Measurements from ENCODE around the gene STRIP1.
"Not testable (repeated sequence)": the region's sequence is repeated elsewhere in the genome, so short reads cannot be mapped to it uniquely, and the experiment has no call there.

Gene STRIP1

DNA sequence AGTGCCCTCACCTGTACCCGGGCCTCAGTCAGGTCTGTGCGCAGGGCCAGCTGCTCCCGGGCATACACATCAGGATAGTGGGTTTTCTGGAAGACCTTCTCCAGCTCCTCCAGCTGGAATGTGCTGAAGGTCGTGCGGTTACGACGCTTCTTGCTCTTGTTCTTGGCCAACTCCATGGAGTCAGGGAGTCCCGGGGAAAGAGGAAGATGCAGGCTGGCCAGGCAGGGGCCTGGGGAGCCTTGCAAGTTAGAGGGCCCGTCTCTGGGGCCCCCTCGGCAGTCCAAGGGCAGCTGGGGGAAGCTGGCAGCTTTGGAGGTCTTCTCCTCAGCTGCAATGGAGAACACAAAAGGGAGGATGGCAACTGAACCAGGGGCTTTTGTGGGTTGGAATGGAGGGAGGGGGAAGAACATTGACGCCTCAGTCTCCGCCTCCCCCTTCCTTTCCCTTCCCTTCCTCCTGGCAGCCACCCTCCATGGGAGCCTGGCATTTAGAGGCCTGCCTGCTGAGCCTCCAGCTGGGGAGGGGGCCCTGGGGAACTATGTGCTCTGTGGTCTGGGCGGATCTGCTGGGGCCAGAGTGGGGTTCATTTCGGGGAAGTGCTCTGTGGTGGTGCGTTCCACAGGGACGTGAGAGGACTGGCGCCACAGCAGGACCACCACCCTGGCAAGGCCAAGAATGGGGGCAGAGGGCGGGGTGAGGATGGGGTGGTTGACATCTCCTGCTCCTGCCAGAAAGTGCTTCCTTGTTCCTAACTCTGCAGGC, 30.3 kb downstream of the STRIP1 start:
- DNase-seq (ENCODE audit: insufficient read length) (no peak), FAIRE-seq (no peak)
- TF ChIP-seq TAF1 (IDR thresholded peaks at IDR 0.05; ENCODE audit: borderline replicate concordance, low read depth, low read length) (no peak), POLR2AphosphoS5 (IDR thresholded peaks at IDR 0.05; ENCODE audit: low read depth, low read length) (no peak), POLR2A (IDR thresholded peaks at IDR 0.05; ENCODE audit: low read depth, low read length) (no peak)

DNA sequence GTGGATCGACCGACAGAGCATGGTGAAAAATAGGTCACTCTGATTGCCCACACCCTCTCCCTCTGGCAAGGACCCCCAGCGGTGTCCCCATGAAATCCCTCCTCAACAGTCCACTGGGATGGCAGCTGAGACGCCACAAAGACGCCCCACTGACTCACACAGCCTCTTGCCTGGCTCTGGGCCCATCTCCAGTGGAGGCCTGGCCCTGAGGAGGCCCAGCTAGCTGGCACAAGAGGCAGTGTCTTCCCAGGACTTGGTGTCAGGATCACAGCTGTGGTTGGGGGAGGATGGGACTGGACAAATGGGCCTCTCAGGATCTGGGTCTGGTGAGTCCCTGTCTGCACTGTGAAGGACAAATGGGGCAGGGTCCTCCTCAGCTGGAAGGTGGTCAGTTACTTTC, 31.4 kb downstream of the STRIP1 start:
- DNase-seq (ENCODE audit: insufficient read length) (no peak), FAIRE-seq (no peak)
- TF ChIP-seq TAF1 (IDR thresholded peaks at IDR 0.05; ENCODE audit: borderline replicate concordance, low read depth, low read length) (no peak), POLR2A (IDR thresholded peaks at IDR 0.05; ENCODE audit: low read depth, low read length) (no peak), POLR2AphosphoS5 (IDR thresholded peaks at IDR 0.05; ENCODE audit: low read depth, low read length) (no peak)

DNA sequence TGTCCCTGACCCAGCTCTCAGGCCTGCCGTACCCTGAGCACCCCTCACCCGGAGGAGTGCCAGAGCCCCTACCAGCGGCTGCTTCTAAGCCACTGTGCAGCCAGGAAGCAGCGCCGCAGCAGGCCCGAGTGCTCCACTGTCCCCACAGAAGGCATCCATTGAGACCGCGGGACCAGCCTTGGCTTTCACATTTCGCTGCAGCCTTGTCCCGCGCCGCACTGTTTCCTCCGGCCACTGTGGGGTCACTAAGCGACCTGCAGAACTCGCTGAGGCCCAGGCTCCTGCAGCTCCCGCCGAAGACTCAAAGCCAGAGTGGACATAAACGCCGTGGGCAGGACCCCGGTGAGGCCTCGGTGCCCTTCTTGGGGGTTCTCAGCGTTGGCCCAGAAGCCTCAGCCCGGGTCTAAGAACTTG, 33.1 kb downstream of the STRIP1 start:
- no peak for TF ChIP-seq TAF1 (IDR thresholded peaks at IDR 0.05; ENCODE audit: borderline replicate concordance, low read depth, low read length)
- TF ChIP-seq POLR2AphosphoS5 (IDR thresholded peaks at IDR 0.05; ENCODE audit: low read depth, low read length), result no peak
- TF ChIP-seq POLR2A (IDR thresholded peaks at IDR 0.05; ENCODE audit: low read depth, low read length), result no peak
- no peak for FAIRE-seq
- DNase-seq (ENCODE audit: insufficient read length), result no peak

DNA sequence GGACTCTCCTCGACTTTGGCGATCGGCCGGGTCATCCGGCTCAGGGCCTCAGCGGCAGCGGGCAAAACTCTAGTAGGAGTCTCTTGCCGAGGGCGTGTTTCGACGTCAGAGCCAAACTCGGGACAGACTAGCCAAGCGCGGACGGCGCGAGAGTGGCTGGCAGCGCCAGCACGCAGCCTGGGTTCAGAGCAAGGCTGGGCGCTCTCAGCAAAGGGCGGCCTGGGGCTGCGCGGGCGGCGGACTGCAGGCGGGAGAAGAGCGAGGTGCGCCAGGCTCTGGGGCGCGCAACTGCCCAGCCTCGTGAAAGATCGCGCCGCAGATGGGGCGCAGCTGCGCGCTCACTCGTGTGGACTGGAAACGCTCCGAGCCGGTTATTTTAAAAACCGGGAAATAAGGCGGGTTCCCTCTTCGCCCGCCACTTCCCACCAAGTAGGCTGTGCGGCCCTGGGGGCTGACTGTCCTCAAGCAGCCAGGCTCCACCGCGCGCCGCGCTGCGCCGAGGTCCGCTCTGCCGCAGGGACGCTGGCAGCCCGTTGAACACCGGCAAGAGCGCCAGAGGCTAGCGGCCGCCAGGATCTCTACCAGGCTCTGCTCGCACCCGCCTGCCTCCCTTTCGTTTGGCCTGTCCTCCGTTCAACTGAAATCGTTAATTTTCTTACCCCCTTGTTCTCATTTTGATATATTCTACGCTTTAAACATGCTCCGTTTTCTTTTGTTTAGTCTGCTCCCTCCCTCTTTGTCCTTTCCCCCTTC, 33.6 kb downstream of the STRIP1 start:
- DNase-seq (ENCODE audit: insufficient read length), result no peak
- FAIRE-seq, result no peak

DNA sequence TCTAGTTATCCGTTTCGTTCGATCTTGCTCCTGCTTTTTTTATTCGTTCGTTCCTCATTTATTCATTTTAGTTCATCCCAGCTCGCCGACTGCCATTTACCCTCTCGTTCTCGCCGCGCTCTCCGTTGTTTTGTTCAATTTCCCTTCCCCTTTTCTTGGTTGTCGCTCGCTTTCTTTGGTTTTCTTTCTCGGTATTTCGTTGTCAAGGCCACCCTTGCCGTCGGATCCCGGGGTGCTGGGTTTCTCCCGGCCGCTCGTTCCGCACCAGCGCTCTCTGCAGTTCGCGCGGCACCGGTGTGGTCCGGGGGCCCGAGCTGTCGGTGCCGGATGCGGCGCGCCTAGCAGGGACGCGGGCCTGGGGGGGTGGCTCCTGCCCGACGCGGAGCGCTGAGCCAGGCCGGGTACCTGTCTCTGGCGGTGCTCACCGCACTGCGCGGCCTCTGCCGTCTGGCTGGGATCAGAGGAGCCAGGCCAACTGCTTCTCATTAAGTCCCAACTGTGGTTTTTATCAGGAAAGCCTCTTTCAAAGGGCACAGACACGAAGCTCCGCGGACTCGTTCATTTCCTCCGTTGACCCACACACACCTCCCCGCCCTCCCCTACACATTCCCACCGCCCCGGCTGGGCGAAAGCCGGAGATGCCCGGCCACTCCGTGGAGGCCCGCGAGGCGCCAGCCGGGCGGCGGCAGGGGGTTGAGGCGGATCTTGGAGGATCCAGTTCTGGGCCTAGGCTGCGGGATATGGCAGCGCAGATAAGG, 34.4 kb downstream of the STRIP1 start:
- TF ChIP-seq POLR2A (IDR thresholded peaks at IDR 0.05; ENCODE audit: low read depth, low read length), result no peak
- FAIRE-seq (no peak), DNase-seq (ENCODE audit: insufficient read length) (no peak)

More for the DNA sequence above, 33.6 kb downstream of the STRIP1 start:
- TF ChIP-seq POLR2AphosphoS5 (IDR thresholded peaks at IDR 0.05; ENCODE audit: low read depth, low read length) (no peak), POLR2A (IDR thresholded peaks at IDR 0.05; ENCODE audit: low read depth, low read length) (no peak), TAF1 (IDR thresholded peaks at IDR 0.05; ENCODE audit: borderline replicate concordance, low read depth, low read length) (no peak)

DNA sequence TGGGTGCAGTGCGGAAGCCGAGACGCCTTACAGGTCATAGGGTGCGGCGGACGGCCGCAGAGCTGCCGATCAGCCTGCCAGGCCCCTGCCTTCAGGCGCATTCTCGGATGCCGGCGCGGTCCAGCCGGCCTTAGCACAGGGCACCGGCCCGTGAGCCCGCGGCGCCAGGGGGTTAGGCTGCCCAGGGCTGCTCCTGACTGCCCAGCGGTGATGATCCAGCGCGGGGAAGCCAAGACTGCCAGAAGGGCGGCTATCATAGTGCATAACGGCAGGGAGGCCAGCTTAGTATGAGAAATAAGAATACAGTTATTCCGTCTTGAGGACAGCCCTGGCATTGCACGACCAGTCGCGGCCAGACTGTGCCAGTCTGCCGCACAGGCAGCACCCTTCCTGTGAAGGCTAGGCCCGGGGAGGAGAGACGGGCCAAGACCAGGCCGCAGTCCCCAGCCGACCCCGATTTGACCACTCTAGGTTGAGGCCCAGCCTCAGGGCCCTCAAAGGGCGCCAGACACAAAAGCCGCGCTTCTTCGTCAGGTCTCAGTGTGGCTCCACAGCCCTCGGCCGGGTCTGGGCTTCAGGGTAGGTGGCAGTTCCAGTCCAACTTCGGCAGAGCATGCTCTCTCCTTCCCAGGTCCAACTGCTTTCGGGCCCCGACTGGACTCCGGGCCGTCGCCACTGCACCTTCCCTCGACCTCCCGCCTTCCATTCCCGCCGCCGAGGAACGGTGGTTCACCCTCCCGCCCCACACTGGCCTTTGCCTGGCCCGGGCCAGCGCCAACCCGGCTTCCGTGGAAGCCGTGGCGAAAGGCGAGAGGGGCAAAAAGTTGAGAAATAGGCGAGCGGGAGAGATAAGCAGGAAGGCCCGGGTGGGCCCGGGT, 35.2 kb downstream of the STRIP1 start:
- DNase-seq (ENCODE audit: insufficient read length) (no peak), FAIRE-seq (no peak)
- no peak for TF ChIP-seq POLR2AphosphoS5 (IDR thresholded peaks at IDR 0.05; ENCODE audit: low read depth, low read length)
- TF ChIP-seq TAF1 (IDR thresholded peaks at IDR 0.05; ENCODE audit: borderline replicate concordance, low read depth, low read length), result no peak
- TF ChIP-seq POLR2A (IDR thresholded peaks at IDR 0.05; ENCODE audit: low read depth, low read length), result no peak

DNA sequence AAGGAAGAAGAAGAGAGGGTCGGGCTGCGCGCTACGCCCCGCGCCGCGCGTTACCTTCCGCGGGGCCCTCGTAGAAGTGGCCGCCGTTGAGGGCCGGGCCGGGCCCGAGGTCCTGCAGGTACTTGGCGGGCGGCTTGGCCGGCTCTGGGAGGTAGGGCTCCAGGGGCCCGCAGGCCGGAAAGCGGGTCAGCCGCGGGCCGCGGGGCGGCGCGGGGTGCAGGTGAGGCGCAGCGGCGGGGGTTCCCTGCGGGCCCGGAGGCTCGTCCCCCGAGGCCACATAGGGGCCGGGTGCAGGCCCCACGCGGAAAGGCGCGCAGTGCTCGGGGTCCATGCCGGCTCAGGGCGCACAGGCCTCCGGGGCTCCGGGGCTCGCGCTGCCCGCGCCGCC, 35.9 kb downstream of the STRIP1 start:
- TF ChIP-seq TAF1 (IDR thresholded peaks at IDR 0.05; ENCODE audit: borderline replicate concordance, low read depth, low read length) (no peak), POLR2AphosphoS5 (IDR thresholded peaks at IDR 0.05; ENCODE audit: low read depth, low read length) (no peak), POLR2A (IDR thresholded peaks at IDR 0.05; ENCODE audit: low read depth, low read length) (no peak)
- DNase-seq (ENCODE audit: insufficient read length) (no peak), FAIRE-seq (no peak)

DNA sequence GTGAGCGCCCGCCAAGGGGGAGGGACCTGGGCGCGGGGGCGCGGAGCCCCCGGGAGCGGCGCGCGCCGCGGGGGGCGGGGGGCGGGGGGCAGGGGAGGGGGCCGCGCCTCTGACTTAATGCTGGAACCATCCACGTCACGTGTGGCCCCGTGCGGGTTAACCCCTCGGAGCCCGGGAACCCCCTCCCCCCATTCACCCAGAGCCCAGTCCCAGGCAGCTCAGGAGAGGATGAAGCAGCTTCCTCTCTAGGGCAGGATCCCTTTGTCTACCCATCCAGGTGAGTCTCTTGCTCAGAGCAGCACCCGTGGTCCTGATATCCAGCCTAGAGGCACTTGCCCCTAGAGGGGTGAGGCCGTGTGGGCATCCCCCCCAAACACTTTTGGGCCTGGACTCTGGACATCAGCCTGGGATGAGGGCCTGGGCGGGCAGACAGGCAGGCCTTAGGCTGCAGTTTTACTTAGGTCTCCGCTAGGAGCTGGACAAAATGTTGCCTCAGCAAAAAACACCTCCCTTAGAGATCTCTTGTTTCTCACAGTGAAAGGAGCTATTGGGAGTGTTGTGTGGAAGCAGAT, 36.3 kb downstream of the STRIP1 start, which contains the start of gene ALX3:
Gene ALX3, minus strand, starts transcription at position 2 of the 572 bp plus-strand sequence. CDS start 60 bp downstream, outside the sequence.
- FAIRE-seq (no peak), DNase-seq (ENCODE audit: insufficient read length) (no peak)
- TF ChIP-seq POLR2A (IDR thresholded peaks at IDR 0.05; ENCODE audit: low read depth, low read length) (no peak), POLR2AphosphoS5 (IDR thresholded peaks at IDR 0.05; ENCODE audit: low read depth, low read length) (no peak), TAF1 (IDR thresholded peaks at IDR 0.05; ENCODE audit: borderline replicate concordance, low read depth, low read length) (no peak)

DNA sequence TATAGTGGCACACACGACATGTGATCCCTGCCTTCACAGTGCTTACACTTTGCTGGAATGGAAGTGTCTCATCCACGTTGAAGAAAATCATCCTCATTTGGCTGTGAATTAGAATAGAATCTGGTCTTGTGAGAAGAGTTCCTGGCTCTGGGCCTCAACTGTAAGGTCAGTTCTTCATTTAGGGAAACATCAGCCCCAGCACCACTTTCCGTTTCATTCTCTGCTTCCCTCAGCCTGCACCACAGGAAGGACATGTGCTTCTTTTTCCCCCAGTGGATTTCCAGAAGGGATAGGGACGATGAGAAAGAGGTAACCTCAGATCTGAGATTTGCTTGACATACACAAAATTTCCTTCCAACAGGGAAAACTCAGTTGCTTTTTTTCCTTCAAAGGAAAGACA, 39.7 kb downstream of the STRIP1 start:
- TF ChIP-seq POLR2AphosphoS5 (IDR thresholded peaks at IDR 0.05; ENCODE audit: low read depth, low read length), result no peak
- TF ChIP-seq TAF1 (IDR thresholded peaks at IDR 0.05; ENCODE audit: borderline replicate concordance, low read depth, low read length), result no peak
- TF ChIP-seq POLR2A (IDR thresholded peaks at IDR 0.05; ENCODE audit: low read depth, low read length), result no peak
- no peak for FAIRE-seq
- DNase-seq (ENCODE audit: insufficient read length), result no peak

DNA sequence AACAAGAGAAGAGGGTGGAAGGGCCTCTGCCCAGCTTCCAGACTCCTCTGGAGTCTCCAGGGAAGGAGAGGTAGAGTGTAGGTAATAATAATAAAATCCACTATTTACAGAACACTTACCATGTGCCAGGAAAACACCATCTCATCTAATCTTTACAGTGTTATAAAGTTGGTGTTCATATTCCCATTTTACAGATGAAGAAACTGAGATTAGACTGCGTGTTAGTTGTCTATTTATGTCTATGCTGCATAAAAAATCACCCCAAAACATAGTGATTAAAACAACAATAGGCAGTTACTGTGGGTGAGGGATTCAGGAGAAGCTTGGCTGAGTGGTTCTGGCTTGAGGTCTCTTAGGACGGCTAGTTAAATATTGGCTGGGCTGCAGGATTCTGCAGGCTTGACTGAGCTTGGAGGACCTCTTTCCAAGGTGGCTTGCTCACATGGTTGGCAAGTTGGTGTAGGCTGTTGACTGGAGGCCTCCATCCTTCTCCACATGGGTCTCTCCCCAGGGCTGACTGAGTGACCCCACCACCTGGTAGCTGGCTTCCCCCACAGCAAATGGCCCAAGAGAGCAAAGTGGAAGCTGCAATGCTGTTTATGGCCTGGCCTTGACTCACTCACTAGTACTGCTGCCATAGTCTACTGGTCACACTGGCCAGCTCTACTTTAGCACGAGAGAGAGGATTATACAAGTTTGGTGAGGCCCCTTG, 42.5 kb downstream of the STRIP1 start:
- no peak for TF ChIP-seq TAF1 (IDR thresholded peaks at IDR 0.05; ENCODE audit: borderline replicate concordance, low read depth, low read length)
- no peak for TF ChIP-seq POLR2AphosphoS5 (IDR thresholded peaks at IDR 0.05; ENCODE audit: low read depth, low read length)
- no peak for TF ChIP-seq POLR2A (IDR thresholded peaks at IDR 0.05; ENCODE audit: low read depth, low read length)
- FAIRE-seq (no peak), DNase-seq (ENCODE audit: insufficient read length) (no peak)

DNA sequence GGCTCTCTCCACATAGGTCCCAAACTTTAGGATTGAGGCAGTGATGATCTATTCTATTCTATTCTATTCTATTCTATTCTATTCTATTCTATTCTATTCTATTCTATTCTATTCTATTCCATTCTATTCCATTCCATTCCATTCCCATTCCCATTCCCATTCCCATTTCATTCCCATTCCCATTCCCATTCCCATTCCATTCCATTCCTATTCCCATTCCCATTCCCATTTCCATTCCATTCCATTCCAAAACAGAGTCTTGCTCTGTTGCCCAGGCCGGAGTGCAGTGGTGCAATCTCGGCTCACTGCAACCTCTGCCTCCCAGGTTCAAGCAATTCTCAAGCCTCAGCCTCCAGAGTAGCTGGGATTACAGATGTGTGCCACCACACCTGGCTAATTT, 45.6 kb downstream of the STRIP1 start:
- not testable (repeated sequence) for DNase-seq (ENCODE audit: insufficient read length); FAIRE-seq
